Heart left ventricle (tissue), 16 donors: Measurements from ENCODE around the gene LMBR1. TPM values are rescaled to one million over a fixed set of nuclear protein-coding genes. Genes with fewer than 3 reads are reported as not detected.
"Not testable (repeated sequence)": the region's sequence is repeated elsewhere in the genome, so short reads cannot be mapped to it uniquely, and the experiment has no call there.

Source experiments
- ATAC-seq, 4 donors: fragments of 200-7000 bp; cut with Tn5 transposase; one replicate each; pipeline ENCODE4 v1.9.1; 2020 to 2022; ENCODE audit warnings: moderate library complexity in 4 of 4, mild to moderate bottlenecking in 3 of 4, moderate number of reproducible peaks in 1 of 4
- DNase-seq, 5 donors: peaks; one replicate each; pipeline ENCODE4 v3.0.0-alpha.2; 2020
- H3K27ac ChIP-seq, 12 donors: fragments of 200-600 bp; sonication (generic) in 4 of 12; one replicate each; pipeline versions ENCODE4 v1.5.0 to v1.8.0; 2016 to 2022; ENCODE audit warnings: mild to moderate bottlenecking in 2 of 12
- H3K27me3 ChIP-seq, 9 donors: fragments of 200-600 bp; sonication (generic) in 2 of 9; one replicate each; pipeline versions ENCODE4 v1.5.1 to v1.8.0; 2016 to 2022; ENCODE audit warnings: mild to moderate bottlenecking in 3 of 9
- H3K36me3 ChIP-seq, 9 donors: fragments of 200-600 bp; sonication (generic) in 2 of 9; one replicate each; pipeline versions ENCODE4 v1.5.0 to v1.8.0; 2018 to 2022; ENCODE audit warnings: mild to moderate bottlenecking in 2 of 9
- H3K4me1 ChIP-seq, 12 donors: fragments of 200-600 bp; sonication (generic) in 4 of 12; one replicate each; pipeline versions ENCODE4 v1.5.0 to v1.8.0; 2016 to 2022; ENCODE audit warnings: mild to moderate bottlenecking in 3 of 12
- H3K4me3 ChIP-seq, 12 donors: fragments of 200-600 bp; sonication (generic) in 4 of 12; one replicate each; pipeline versions ENCODE4 v1.5.0 to v1.8.0; 2017 to 2022; ENCODE audit warnings: mild to moderate bottlenecking in 9 of 12, moderate library complexity in 4 of 12
- H3K9me3 ChIP-seq, 12 donors: fragments of 200-600 bp; sonication (generic) in 4 of 12; one replicate each; pipeline versions ENCODE4 v1.5.0 to v1.8.0; 2016 to 2022; ENCODE audit warnings: mild to moderate bottlenecking in 1 of 12
- CTCF ChIP-seq, 12 donors: fragments of 200-600 bp; sonication (generic) in 4 of 12; IDR thresholded peaks; one replicate each; pipeline versions ENCODE4 v1.5.0 to v1.8.0; 2018 to 2022; ENCODE audit warnings: antibody characterized with exemption in 12 of 12, mild to moderate bottlenecking in 5 of 12
- POLR2A ChIP-seq, 2 donors: fragments of 450-650 bp; IDR thresholded peaks; one replicate each; pipeline ENCODE4 v1.6.1; 2017; ENCODE audit warnings: antibody characterized with exemption in 2 of 2, mild to moderate bottlenecking in 2 of 2, moderate library complexity in 2 of 2
- WGBS, 4 donors: extraction: QIAGEN DNeasy Blood & Tissue Kit in 2 of 4; methylation state at CpG; one replicate each; pipeline versions ENCODE4 v1.1.5 to v1.1.7; 2013 to 2018; 5-methylcytosine and 5-hydroxymethylcytosine counted together
- intact Hi-C, 10 donors: fragments of 100-400 bp; cut with DNase I; formaldehyde crosslinking; loops; one replicate each; pipeline versions ENCODE4 v1.11.1 to v1.14.2; 2022
- polyA plus RNA-seq, 2 donors: library from polyadenylated mRNA; stranded (reverse); fragments of 200-250 nt; gene quantifications; one replicate each; pipeline ENCODE4 v1.2.3, GENCODE V29; 2013
- total RNA-seq, 9 donors: library from RNA; depleted of rRNA in 2 of 9; stranded (reverse); fragments of >200 nt in 2 of 9; fragmentation: NEBNext Ultra II Directional in 3 of 9; extraction: Animal tissue kit (Norgen Biotek cat#: 25700) in 3 of 9; gene quantifications; one replicate each; pipeline versions ENCODE4 v1.1.0 to v1.2.4, GENCODE V29; 2016 to 2023
- donor health status: ischemic (EF 13 %, LVEDD 7.1; RV severe dilation, severe dysfunction).
- donor health status: healthy with polysubstance abuse.
- donor health status: DM: no; HTN: yes; CAD: no.
- donor health status: DM: no; HTN: no; CAD: no.
- donor health status: ischemic (EF 25% LVEDD 6.9; RV normal size, moderate dysfunction).
- donor health status: ischemic (EF 25% LVEDD 5.7; RV mildly dilated, moderate dysfunction).
- donor health status: healthy.
- donor health status: DM: yes; HTN: yes; CAD: no.
- donor health status: ischemic (EF 35%, LVEDD 5.7; RV mildly dilated, moderate dysfunction).
- donor health status: nonischemic (EF 11% LVEDD 7.7; RV severe dilation, severe dysfunction).
- donor health status: DM: yes; HTN: yes; CAD: no.
- donor health status: PGD.
- donor health status: ischemic (EF 29% LVEDD 5.4; RV normal size, mild dysfunction).
- donor health status: nonischemic (EF 23%, LVEDD 6.1; RV moderate dilation, normal function).

The LMBR1 gene
- total and polyA plus RNA-seq, 11 donors, result 5.8 to 51.9 (median 37.1) TPM

- DNase-seq, result no peak
- H3K27me3 ChIP-seq, result peaks cover 0 to 51% (median 11%) of the 10 kb centered on the region in 9 donors
- TF ChIP-seq POLR2A (IDR thresholded peaks at IDR 0.05) (no peak), CTCF (IDR thresholded peaks at IDR 0.05) (peak in 2 of 12 donors; percentile 8 to 13)
- ATAC-seq, result no peak
- H3K4me3 ChIP-seq, result no peak overlapping the region
- no peaks in the 10 kb centered on the region for H3K4me1 ChIP-seq
- WGBS, 4 donors, result 67 to 76% (median 70%) methylated on average over 9 of the region's 9 CpGs
- no peak overlapping the region for H3K27ac ChIP-seq
- no peaks in the 10 kb centered on the region for H3K36me3 ChIP-seq
- no peaks in the 10 kb centered on the region for H3K9me3 ChIP-seq
- intact Hi-C loops, result no loop called here
Measured at GRCh38 chr7:156650042-156650441, 242.9 kb downstream of the LMBR1 start.

GRCh38 chr7:156647330-156647729, 245.7 kb downstream of the LMBR1 start:
- H3K4me1 ChIP-seq, H3K27ac ChIP-seq, ATAC-seq, DNase-seq, intact Hi-C loops, H3K4me3 ChIP-seq, H3K9me3 ChIP-seq, H3K36me3 ChIP-seq: not testable (repeated sequence)
- WGBS, 4 donors, result 93 to 94% (median 93%) methylated on average over 5 of the region's 5 CpGs
- H3K27me3 ChIP-seq, result peaks cover 0 to 27% (median 12%) of the 10 kb centered on the region in 9 donors

- peaks cover 0 to 21% (median 5%) of the 10 kb centered on the region in 12 donors for H3K4me1 ChIP-seq
- no peaks in the 10 kb centered on the region for H3K36me3 ChIP-seq
- peaks cover 0 to 20% (median 0%) of the 10 kb centered on the region in 12 donors for H3K9me3 ChIP-seq
- H3K27me3 ChIP-seq, result peaks cover 0 to 9% (median 0%) of the 10 kb centered on the region in 9 donors
- intact Hi-C loops, result no loop called here
- no peak overlapping the region for H3K27ac ChIP-seq
- no peak for TF ChIP-seq POLR2A (IDR thresholded peaks at IDR 0.05)
- no peak for TF ChIP-seq CTCF (IDR thresholded peaks at IDR 0.05)
- no peak for DNase-seq
- WGBS, 4 donors, result 75 to 86% (median 79%) methylated on average over 13 of the region's 13 CpGs
- ATAC-seq, result no peak
- H3K4me3 ChIP-seq, result no peak overlapping the region
Measured at GRCh38 chr7:156642306-156643045, 250.5 kb downstream of the LMBR1 start.

GRCh38 chr7:156640949-156641485, 252.0 kb downstream of the LMBR1 start:
- peak in 3 of 4 donors; percentile 14 to 47 (median 31) for ATAC-seq
- Histone ChIP-seq H3K4me1 (peaks cover 0 to 21% (median 5%) of the 10 kb centered on the region in 12 donors), H3K27ac (peak overlapping the region in 10 of 12 donors; percentile 40 to 80 (median 60)), H3K27me3 (peaks cover 0 to 9% (median 0%) of the 10 kb centered on the region in 9 donors), H3K9me3 (peaks cover 0 to 27% (median 0%) of the 10 kb centered on the region in 12 donors), H3K36me3 (no peaks in the 10 kb centered on the region), H3K4me3 (peak overlapping the region; percentile 63 to 85 (median 79))
- peak in 2 of 5 donors; percentile 8 to 73 for DNase-seq
- no peak for TF ChIP-seq POLR2A (IDR thresholded peaks at IDR 0.05)
- TF ChIP-seq CTCF (IDR thresholded peaks at IDR 0.05), result no peak
- intact Hi-C loops, result no loop called here
- 6 to 11% (median 9%) methylated on average over 27 to 30 of the region's 30 CpGs for WGBS, 4 donors
